PC-3 (cell line): ENCODE results near the gene RHOJ. TPM values are rescaled to one million over a fixed set of nuclear protein-coding genes. Genes with fewer than 3 reads are reported as not detected.

Experiments used
- ATAC-seq: fragments of 200-7000 bp; cut with Tn5 transposase; 2 replicates; pipeline ENCODE4 v1.9.1; 2020; ENCODE audit warnings: mild to moderate bottlenecking, moderate library complexity
- BruUV-seq: library from RNA; stranded (reverse); fragments of 400-500 nt; replicated peaks from 2 replicates; lab custom pipeline; 2021; lab: Mats Ljungman, UMichigan
- CTCF ChIA-PET: fragments of 300-600 bp; sonication (Branson Sonifier 250); formaldehyde crosslinking; loops from one replicate; lab custom pipeline; 2022; ENCODE audit warnings: antibody characterized with exemption; lab: Charles Lee
- POLR2A ChIA-PET: fragments of 300-600 bp; sonication (Branson Sonifier 250); formaldehyde crosslinking; loops from one replicate; lab custom pipeline; 2022; ENCODE audit warnings: antibody characterized with exemption; ENCODE audit not compliant: unreplicated experiment; lab: Charles Lee
- DNase-seq: peaks from one replicate; pipeline ENCODE4 v3.0.0-alpha.2; 2015
- H2AFZ ChIP-seq: fragments of 300-600 bp; sonication (generic); 2 replicates; pipeline ENCODE4 v1.6.0; 2016; ENCODE audit warnings: antibody characterized with exemption, low read length
- H3F3A ChIP-seq: fragments of 300-600 bp; sonication (generic); one replicate; pipeline ENCODE4 v1.6.0; 2017; ENCODE audit warnings: antibody characterized with exemption, low read length, control low read depth, mild to moderate bottlenecking; ENCODE audit not compliant: unreplicated experiment
- H3K27ac ChIP-seq: fragments of 300-600 bp; sonication (generic); 2 replicates; pipeline ENCODE4 v1.5.1; 2016; ENCODE audit warnings: mild to moderate bottlenecking, low read length
- H3K27me3 ChIP-seq: fragments of 300-600 bp; sonication (generic); 2 replicates; pipeline ENCODE4 v1.6.1; 2016; ENCODE audit warnings: low read length, mixed read lengths
- H3K36me3 ChIP-seq: fragments of 300-600 bp; sonication (generic); 2 replicates; pipeline ENCODE4 v1.6.1; 2016; ENCODE audit warnings: low read depth, mixed run types, low read length, mixed read lengths
- H3K4me1 ChIP-seq: fragments of 300-600 bp; sonication (generic); 2 replicates; pipeline ENCODE4 v1.5.1; 2016; ENCODE audit warnings: low read length; ENCODE audit not compliant: insufficient read depth
- H3K4me2 ChIP-seq: fragments of 300-600 bp; sonication (generic); 2 replicates; pipeline ENCODE4 v1.6.0; 2016; ENCODE audit warnings: low read length
- H3K4me3 ChIP-seq: fragments of 300-600 bp; sonication (generic); 2 replicates; pipeline ENCODE4 v1.5.1; 2016; ENCODE audit warnings: mild to moderate bottlenecking, low read length, mixed read lengths
- H3K79me2 ChIP-seq: fragments of 300-600 bp; sonication (generic); 2 replicates; pipeline ENCODE4 v1.6.1; 2017; ENCODE audit warnings: low read length, mixed read lengths
- H3K9ac ChIP-seq: fragments of 300-600 bp; sonication (generic); 2 replicates; pipeline ENCODE4 v1.6.0; 2016; ENCODE audit warnings: mild to moderate bottlenecking, low read length
- H3K9me2 ChIP-seq: fragments of 300-600 bp; sonication (generic); replicated peaks from 2 replicates; pipeline ENCODE4 v1.6.1; 2016; ENCODE audit warnings: mixed run types, low read length, mixed read lengths
- H3K9me3 ChIP-seq: fragments of 300-600 bp; sonication (generic); 2 replicates; pipeline ENCODE4 v1.6.1; 2016; ENCODE audit warnings: low read length, mixed read lengths
- H4K20me1 ChIP-seq: fragments of 300-600 bp; sonication (generic); 2 replicates; pipeline ENCODE4 v1.6.1; 2016; ENCODE audit warnings: low read length, mixed read lengths
- CTCF ChIP-seq: fragments of 300-600 bp; sonication (generic); conservative IDR thresholded peaks from 2 replicates; pipeline ENCODE4 v1.5.1; 2017; ENCODE audit warnings: antibody characterized with exemption, low read depth, mild to moderate bottlenecking, low read length
- EZH2 ChIP-seq: fragments of 300-600 bp; sonication (generic); IDR thresholded peaks from one replicate; pipeline ENCODE4 v1.6.1; 2017; ENCODE audit warnings: antibody characterized with exemption, mild to moderate bottlenecking, low read length; ENCODE audit not compliant: unreplicated experiment
- EZH2phosphoT487 ChIP-seq: fragments of 300-600 bp; sonication (generic); IDR thresholded peaks from 2 replicates; pipeline ENCODE4 v1.6.1; 2018; ENCODE audit warnings: mild to moderate bottlenecking, antibody characterized with exemption, low read length, borderline replicate concordance
- intact Hi-C: fragments of 100-400 bp; cut with micrococcal nuclease; formaldehyde crosslinking; loops from 2 replicates; pipeline ENCODE4 v1.9.0; 2023
- total RNA-seq: library from RNA; depleted of rRNA; stranded (reverse); fragments of >200 nt; gene quantifications from 2 replicates; pipeline ENCODE4 v1.2.3, GENCODE V29; 2014

RHOJ gene
- total RNA-seq, 1 experiment from 2014 or later: not detected

GRCh38 chr14:63273717-63274655 lies 69.7 kb downstream of the RHOJ start:
- Histone ChIP-seq H3K9me3 (no peaks in the 10 kb centered on the region), H3K9ac (no peak overlapping the region), H3K4me2 (no peak overlapping the region), H3K4me1 (no peaks in the 10 kb centered on the region), H3K36me3 (no peaks in the 10 kb centered on the region), H3K27ac (no peak overlapping the region), H4K20me1 (no peaks in the 10 kb centered on the region), H2AFZ (no peak overlapping the region), H3K27me3 (peaks cover 42% of the 10 kb centered on the region), H3K9me2 (no peaks in the 10 kb centered on the region), H3K79me2 (no peaks in the 10 kb centered on the region), H3K4me3 (no peak overlapping the region), H3F3A (no peaks in the 10 kb centered on the region)
- no TSS peak for BruUV-seq
- intact Hi-C loops: no loop called here
- POLR2A ChIA-PET: no interaction called here
- TF ChIP-seq EZH2phosphoT487 (no peak), CTCF (no peak), EZH2 (no peak)
- CTCF ChIA-PET: no interaction called here
- ATAC-seq (no peak), DNase-seq (no peak)

DNA sequence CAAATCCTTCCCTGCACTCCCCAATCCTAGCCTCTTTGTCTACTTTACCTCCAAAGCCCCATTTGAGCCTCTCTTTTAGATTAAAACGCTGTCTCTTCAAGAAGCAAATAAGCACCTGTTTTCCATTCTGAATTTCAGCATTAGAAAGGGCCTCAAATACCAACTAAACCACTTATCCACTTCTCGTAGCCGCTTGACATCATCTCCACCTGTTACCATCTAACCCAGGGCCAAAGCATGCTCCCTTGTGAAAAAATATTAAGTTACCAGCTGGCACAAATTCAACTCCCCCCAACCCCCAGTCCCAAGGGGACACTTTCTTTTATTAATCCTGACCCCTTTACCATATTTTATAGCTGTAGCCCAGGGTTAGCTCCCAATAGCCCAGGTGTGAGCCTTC lies 71.4 kb downstream of the RHOJ start:
- TF ChIP-seq EZH2: no peak
- no peak for TF ChIP-seq CTCF
- Histone ChIP-seq H3K9me3 (no peaks in the 10 kb centered on the region), H4K20me1 (no peaks in the 10 kb centered on the region), H3K79me2 (no peaks in the 10 kb centered on the region), H3K4me3 (no peak overlapping the region), H3K27ac (no peak overlapping the region), H3K9me2 (no peaks in the 10 kb centered on the region), H3F3A (no peaks in the 10 kb centered on the region), H3K4me1 (no peaks in the 10 kb centered on the region), H3K36me3 (no peaks in the 10 kb centered on the region), H2AFZ (no peak overlapping the region), H3K27me3 (peaks cover 41% of the 10 kb centered on the region), H3K9ac (no peak overlapping the region), H3K4me2 (no peak overlapping the region)
- CTCF ChIA-PET: interaction anchor here (1.3 kb wide), 1 partner anchor 1097 kb away, joined by 6 read pairs; no protein-coding TSS in a partner anchor
- POLR2A ChIA-PET: no interaction called here
- intact Hi-C loops: loop anchor here (1.0 kb wide), 4 partner anchors 101 to 1112 kb away; no protein-coding TSS in a partner anchor
- DNase-seq: no peak
- BruUV-seq: no TSS peak
- ATAC-seq: no peak

- intact Hi-C loops: loop anchor here (1.0 kb wide), 4 partner anchors 102 to 1113 kb away; no protein-coding TSS in a partner anchor
- no peak for ATAC-seq
- TF ChIP-seq CTCF: no peak
- TF ChIP-seq EZH2phosphoT487: no peak
- no peak for TF ChIP-seq EZH2
Measured at GRCh38 chr14:63276016-63276415, 71.8 kb downstream of the RHOJ start.

More at GRCh38 chr14:63276016-63276415, 71.8 kb downstream of the RHOJ start:
- Histone ChIP-seq H3K27ac (no peak overlapping the region), H3K27me3 (peaks cover 41% of the 10 kb centered on the region), H3K9me3 (no peaks in the 10 kb centered on the region), H3K4me2 (no peak overlapping the region), H2AFZ (no peak overlapping the region), H3K4me1 (no peaks in the 10 kb centered on the region), H3K4me3 (no peak overlapping the region), H3K9me2 (no peaks in the 10 kb centered on the region), H3K9ac (no peak overlapping the region), H3K79me2 (no peaks in the 10 kb centered on the region), H3F3A (no peaks in the 10 kb centered on the region), H3K36me3 (no peaks in the 10 kb centered on the region), H4K20me1 (no peaks in the 10 kb centered on the region)
- BruUV-seq: no TSS peak
- no peak for DNase-seq
- CTCF ChIA-PET: interaction anchor here (1.3 kb wide), 1 partner anchor 1097 kb away, joined by 6 read pairs; no protein-coding TSS in a partner anchor
- POLR2A ChIA-PET: no interaction called here
